ENCODE data around the gene PBXIP1. TPM values are rescaled to one million over a fixed set of nuclear protein-coding genes. Genes with fewer than 3 reads are reported as not detected.
"Not testable (repeated sequence)": the region's sequence is repeated elsewhere in the genome, so short reads cannot be mapped to it uniquely, and the experiment has no call there.

The PBXIP1 gene
- total RNA-seq, 4 donors from 2014 or later: 41.4 to 67.4 (median 61.3) TPM

- no peaks in the 10 kb centered on the region for H3K9me3 ChIP-seq
- no peak for DNase-seq (ENCODE audit: low spot score in 2 of 2)
- H3K4me3 ChIP-seq: peak overlapping the region; percentile 77
- H3K36me3 ChIP-seq: peaks cover 6% of the 10 kb centered on the region
- TF ChIP-seq CTCF (IDR thresholded peaks at IDR 0.05) (no peak), POLR2A (IDR thresholded peaks at IDR 0.05) (no peak), POLR2AphosphoS5 (IDR thresholded peaks at IDR 0.05) (no peak), EP300 (IDR thresholded peaks at IDR 0.05) (no peak)
- H3K27me3 ChIP-seq: no peaks in the 10 kb centered on the region
- H3K27ac ChIP-seq: no peak overlapping the region
- 67% methylated on average over 6 of the region's 6 CpGs for WGBS
- peaks cover 29% of the 10 kb centered on the region for H3K4me1 ChIP-seq
Observed at GRCh38 chr1:154982341-154982740, 26.4 kb upstream of the PBXIP1 start.

- H3K9me3 ChIP-seq: no peaks in the 10 kb centered on the region
- no peak for DNase-seq (ENCODE audit: low spot score in 2 of 2)
- 91% methylated on average over 3 of the region's 3 CpGs for WGBS
- TF ChIP-seq POLR2AphosphoS5 (IDR thresholded peaks at IDR 0.05) (no peak), CTCF (IDR thresholded peaks at IDR 0.05) (no peak), EP300 (IDR thresholded peaks at IDR 0.05) (no peak), POLR2A (IDR thresholded peaks at IDR 0.05) (no peak)
- peaks cover 37% of the 10 kb centered on the region for H3K4me1 ChIP-seq
- H3K27ac ChIP-seq: no peak overlapping the region
- H3K4me3 ChIP-seq: no peak overlapping the region
- H3K36me3 ChIP-seq: no peaks in the 10 kb centered on the region
- no peaks in the 10 kb centered on the region for H3K27me3 ChIP-seq
Observed at GRCh38 chr1:154978360-154978759, 22.5 kb upstream of the PBXIP1 start.

DNA sequence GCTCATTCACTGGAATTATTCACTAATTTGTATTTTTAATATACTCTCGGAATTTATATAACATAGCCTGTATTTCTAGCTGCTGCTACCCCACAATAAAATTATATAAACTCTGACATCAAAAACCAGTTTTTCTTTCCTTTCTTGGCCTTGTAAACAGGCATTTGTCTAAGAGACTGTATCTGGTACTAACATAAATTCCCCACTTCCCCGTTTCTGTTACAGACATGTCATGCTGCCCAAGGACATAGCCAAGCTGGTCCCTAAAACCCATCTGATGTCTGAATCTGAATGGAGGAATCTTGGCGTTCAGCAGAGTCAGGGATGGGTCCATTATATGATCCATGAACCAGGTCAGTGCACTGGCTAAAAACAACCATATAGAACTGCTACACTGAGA is 21.9 kb upstream of the PBXIP1 start:
- H3K4me3 ChIP-seq; H3K27ac ChIP-seq; H3K9me3 ChIP-seq; H3K36me3 ChIP-seq; H3K27me3 ChIP-seq; DNase-seq (ENCODE audit: low spot score in 2 of 2): not testable (repeated sequence)
- 72% methylated on average over 3 of the region's 3 CpGs for WGBS
- H3K4me1 ChIP-seq: peaks cover 42% of the 10 kb centered on the region

DNA sequence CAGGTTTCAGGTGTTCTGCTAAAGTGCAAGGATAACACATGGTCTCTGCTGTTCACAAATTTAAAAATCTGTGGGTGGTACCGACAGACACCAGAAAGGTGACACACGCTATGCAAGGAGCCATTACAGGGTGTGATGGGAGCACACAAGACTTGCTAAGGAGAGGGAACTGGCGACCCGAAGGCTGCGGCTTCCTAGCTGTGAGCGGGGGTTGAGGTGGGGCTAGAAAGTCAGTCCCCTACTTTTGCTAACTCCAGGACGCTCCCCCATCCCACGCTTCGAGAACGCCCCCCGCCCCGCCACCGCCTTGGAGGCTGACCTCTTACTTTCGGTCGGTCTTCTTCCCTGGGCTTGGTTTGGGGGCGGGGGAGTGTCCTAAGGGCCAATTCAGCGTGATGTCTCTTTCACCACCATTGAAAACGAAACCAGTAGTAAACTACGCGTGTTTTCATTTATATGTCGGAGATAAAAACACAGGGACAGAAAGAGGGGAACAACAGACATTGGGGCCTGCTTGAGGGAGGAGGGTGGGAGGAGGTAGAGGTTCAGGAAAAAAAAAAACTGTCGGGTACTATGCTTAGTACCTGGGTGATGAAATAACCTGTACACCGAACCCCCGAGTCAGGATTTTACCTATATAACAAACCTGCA is 19.6 kb upstream of the PBXIP1 start:
- Histone ChIP-seq H3K27ac (peak overlapping the region; percentile 97), H3K9me3 (no peaks in the 10 kb centered on the region), H3K4me1 (peaks cover 58% of the 10 kb centered on the region), H3K27me3 (no peaks in the 10 kb centered on the region), H3K4me3 (peak overlapping the region; percentile 73), H3K36me3 (no peaks in the 10 kb centered on the region)
- WGBS: under 1% methylated on average over 24 of the region's 24 CpGs
- peak; percentile 86 to 88 for DNase-seq (ENCODE audit: low spot score in 2 of 2)
- TF ChIP-seq EP300 (IDR thresholded peaks at IDR 0.05) (no peak), POLR2A (IDR thresholded peaks at IDR 0.05) (no peak), POLR2AphosphoS5 (IDR thresholded peaks at IDR 0.05) (no peak), CTCF (IDR thresholded peaks at IDR 0.05) (no peak)

- under 1% methylated on average over 30 of the region's 30 CpGs for WGBS
- peak; percentile 98 for DNase-seq (ENCODE audit: low spot score in 2 of 2)
- H3K36me3 ChIP-seq: no peaks in the 10 kb centered on the region
- no peak for TF ChIP-seq CTCF (IDR thresholded peaks at IDR 0.05)
- no peak for TF ChIP-seq EP300 (IDR thresholded peaks at IDR 0.05)
- TF ChIP-seq POLR2A (IDR thresholded peaks at IDR 0.05): no peak
- peak in 2 of 3 donors; percentile 3 to 6 for TF ChIP-seq POLR2AphosphoS5 (IDR thresholded peaks at IDR 0.05)
- no peaks in the 10 kb centered on the region for H3K27me3 ChIP-seq
- H3K27ac ChIP-seq: peak overlapping the region; percentile 97
- H3K4me3 ChIP-seq: peak overlapping the region; percentile 73
- H3K4me1 ChIP-seq: peaks cover 64% of the 10 kb centered on the region
- H3K9me3 ChIP-seq: no peaks in the 10 kb centered on the region
Observed at GRCh38 chr1:154974808-154975408, 19.0 kb upstream of the PBXIP1 start.

Measured in suprapubic skin (tissue), 4 donors.